GM19463 (cell line): ENCODE measurements around the gene RNF11.
"Not testable (repeated sequence)": the region's sequence is repeated elsewhere in the genome, so short reads cannot be mapped to it uniquely, and the experiment has no call there.

Source experiments
- ATAC-seq: cut with Tn5 transposase; IDR thresholded peaks from one replicate; pipeline ENCODE4 v1.9.1; 2021; ENCODE audit warnings: mild to moderate bottlenecking, moderate library complexity; ENCODE audit not compliant: unreplicated experiment

The RNF11 gene

GRCh38 chr1:51227231-51227960, 8.7 kb upstream of the RNF11 start:
- ATAC-seq = not testable (repeated sequence)

- ATAC-seq = not testable (repeated sequence)
These were observed 7.6 kb upstream of the RNF11 start for GRCh38 chr1:51228471-51228870.

GRCh38 chr1:51230501-51231078, 5.5 kb upstream of the RNF11 start:
- ATAC-seq = no peak

- ATAC-seq = no peak
These were observed 5.0 kb upstream of the RNF11 start for GRCh38 chr1:51231120-51231519.

- ATAC-seq = no peak
These were observed 4.2 kb upstream of the RNF11 start for GRCh38 chr1:51231896-51232295.

- ATAC-seq = not testable (repeated sequence)
These were observed 1.8 kb upstream of the RNF11 start for GRCh38 chr1:51234236-51234635.

- ATAC-seq = peak; percentile 51
These were observed 1.2 kb upstream of the RNF11 start for GRCh38 chr1:51234721-51235425.

GRCh38 chr1:51236531-51237350, 668 bp downstream of the RNF11 start:
- ATAC-seq = peak; percentile 12

GRCh38 chr1:51237351-51238033, 1.4 kb downstream of the RNF11 start:
- ATAC-seq = no peak

GRCh38 chr1:51238034-51238403, 1.9 kb downstream of the RNF11 start:
- ATAC-seq = no peak

GRCh38 chr1:51240084-51240483, 4.0 kb downstream of the RNF11 start:
- no peak for ATAC-seq

GRCh38 chr1:51241119-51241518, 5.0 kb downstream of the RNF11 start:
- no peak for ATAC-seq

GRCh38 chr1:51242546-51242945, 6.5 kb downstream of the RNF11 start:
- no peak for ATAC-seq

- no peak for ATAC-seq
These were observed 10.9 kb downstream of the RNF11 start for GRCh38 chr1:51247022-51247421.

GRCh38 chr1:51247499-51247898, 11.4 kb downstream of the RNF11 start:
- no peak for ATAC-seq

- no peak for ATAC-seq
These were observed 13.4 kb downstream of the RNF11 start for GRCh38 chr1:51249445-51249844.

- not testable (repeated sequence) for ATAC-seq
These were observed 14.7 kb downstream of the RNF11 start for GRCh38 chr1:51250729-51251128.

- not testable (repeated sequence) for ATAC-seq
These were observed 15.1 kb downstream of the RNF11 start for GRCh38 chr1:51251165-51251564.

- no peak for ATAC-seq
These were observed 16.3 kb downstream of the RNF11 start for GRCh38 chr1:51252366-51252765.

GRCh38 chr1:51253691-51254090, 17.6 kb downstream of the RNF11 start:
- ATAC-seq = no peak

GRCh38 chr1:51255331-51255730, 19.3 kb downstream of the RNF11 start:
- no peak for ATAC-seq
